ENCODE results near the gene DEDD2.

DEDD2 gene

GRCh38 chr19:42169486-42170413 lies 47.7 kb downstream of the DEDD2 start:
- no peak for DNase-seq

GRCh38 chr19:42168206-42168605 lies 49.3 kb downstream of the DEDD2 start:
- no peak for DNase-seq

GRCh38 chr19:42166316-42166715 lies 51.2 kb downstream of the DEDD2 start:
- DNase-seq, result no peak

GRCh38 chr19:42165146-42165545 lies 52.3 kb downstream of the DEDD2 start:
- DNase-seq, result no peak

GRCh38 chr19:42161616-42162263 lies 55.7 kb downstream of the DEDD2 start:
- DNase-seq, result no peak

GRCh38 chr19:42159942-42160341 lies 57.5 kb downstream of the DEDD2 start:
- no peak for DNase-seq

GRCh38 chr19:42158926-42159325 lies 58.6 kb downstream of the DEDD2 start:
- DNase-seq, result no peak

GRCh38 chr19:42156571-42156970 lies 60.9 kb downstream of the DEDD2 start:
- DNase-seq, result no peak

GRCh38 chr19:42155796-42156195 lies 61.7 kb downstream of the DEDD2 start:
- no peak for DNase-seq

GRCh38 chr19:42154471-42155323 lies 62.8 kb downstream of the DEDD2 start:
- no peak for DNase-seq

- no peak for DNase-seq
Measured at GRCh38 chr19:42153672-42154433, 63.6 kb downstream of the DEDD2 start.

GRCh38 chr19:42152910-42153671 lies 64.4 kb downstream of the DEDD2 start:
- no peak for DNase-seq

GRCh38 chr19:42151782-42152684 lies 65.4 kb downstream of the DEDD2 start:
- DNase-seq, result no peak

- DNase-seq, result no peak
Measured at GRCh38 chr19:42150911-42151361, 66.5 kb downstream of the DEDD2 start.

GRCh38 chr19:42150364-42150763 lies 67.1 kb downstream of the DEDD2 start:
- DNase-seq, result no peak

GRCh38 chr19:42149447-42150202 lies 67.9 kb downstream of the DEDD2 start:
- no peak for DNase-seq

Measured in femur (tissue), 1 donor.